WTC11 (cell line): ENCODE data around the gene SMYD4. TPM values are rescaled to one million over a fixed set of nuclear protein-coding genes. Genes with fewer than 3 reads are reported as not detected.

ENCODE experiments used
- ATAC-seq: fragments of 200-7000 bp; cut with Tn5 transposase; 2 replicates; pipeline ENCODE4 v1.10.0; 2021; ENCODE audit warnings: mild to moderate bottlenecking, moderate library complexity
- CTCF ChIA-PET: fragments of 300-600 bp; sonication (Branson Sonifier 250); formaldehyde crosslinking; loops from one replicate; lab custom pipeline; 2021; ENCODE audit warnings: antibody characterized with exemption; lab: Charles Lee
- POLR2A ChIA-PET: fragments of 350-600 bp; sonication (Branson Sonifier 250); formaldehyde crosslinking; loops from one replicate; lab custom pipeline; 2021; ENCODE audit warnings: antibody characterized with exemption; lab: Charles Lee
- DNase-seq: peaks from one replicate; pipeline ENCODE4 v3.0.0; 2021; ENCODE audit warnings: low spot score
- H3K27ac Mint-ChIP-seq: 2 replicates; pipeline ENCODE4 v1.8.0; 2021; ENCODE audit warnings: mixed read lengths
- H3K27me3 Mint-ChIP-seq: 2 replicates; pipeline ENCODE4 v1.8.0; 2021; ENCODE audit warnings: low read depth, mild to moderate bottlenecking, moderate library complexity, mixed read lengths
- H3K36me3 Mint-ChIP-seq: 2 replicates; pipeline ENCODE4 v1.8.0; 2021; ENCODE audit warnings: mixed read lengths
- H3K4me1 Mint-ChIP-seq: 2 replicates; pipeline ENCODE4 v1.8.0; 2022; ENCODE audit warnings: mixed read lengths
- H3K4me3 Mint-ChIP-seq: 2 replicates; pipeline ENCODE4 v1.8.0; 2021; ENCODE audit warnings: mild to moderate bottlenecking, moderate library complexity, mixed read lengths
- H3K9me3 Mint-ChIP-seq: 2 replicates; pipeline ENCODE4 v1.8.0; 2021; ENCODE audit warnings: mixed read lengths
- GRHL2 ChIP-seq: fragments of 250-450 bp; sonication (Bioruptor Pico); IDR thresholded peaks from 2 replicates; pipeline ENCODE4 v1.8.0; 2022; ENCODE audit warnings: mild to moderate bottlenecking, moderate library complexity; ENCODE audit not compliant: insufficient replicate concordance, severe bottlenecking
- HMGA2 ChIP-seq: fragments of 250-450 bp; sonication (Bioruptor Pico); IDR thresholded peaks from 2 replicates; pipeline ENCODE4 v1.4.0; 2021; ENCODE audit warnings: mild to moderate bottlenecking, moderate library complexity
- MYBL2 ChIP-seq: sonication (generic); formaldehyde crosslinking; IDR thresholded peaks from 2 replicates; pipeline ENCODE4 v1.8.1; 2023; ENCODE audit warnings: mild to moderate bottlenecking, moderate library complexity, missing genetic modification reagents
- ZNF138 ChIP-seq: sonication (generic); formaldehyde crosslinking; conservative IDR thresholded peaks from 2 replicates; pipeline ENCODE4 v1.8.1; 2022; ENCODE audit warnings: mild to moderate bottlenecking, moderate library complexity, missing genetic modification reagents
- ZNF263 ChIP-seq: sonication (generic); formaldehyde crosslinking; IDR thresholded peaks from 2 replicates; pipeline ENCODE4 v1.8.1; 2022; ENCODE audit warnings: low read depth, mild to moderate bottlenecking, moderate library complexity, missing genetic modification reagents
- ZNF416 ChIP-seq: fragments of 250-450 bp; sonication (Bioruptor Pico); IDR thresholded peaks from 2 replicates; pipeline ENCODE4 v1.9.0; 2021; ENCODE audit warnings: mild to moderate bottlenecking, inconsistent platforms
- ZNF671 ChIP-seq: fragments of 250-450 bp; sonication (Bioruptor Pico); IDR thresholded peaks from 2 replicates; pipeline ENCODE4 v1.8.0; 2021; ENCODE audit warnings: mild to moderate bottlenecking
- total RNA-seq: library from RNA; stranded (reverse); gene quantifications from 3 replicates; pipeline ENCODE4 v1.2.3, GENCODE V29; 2021
- TF ChIP-seq, protein P1 (sequence below): fragments of 250-450 bp; sonication (Bioruptor Pico); IDR thresholded peaks from 2 replicates; pipeline ENCODE4 v1.9.0; 2021; ENCODE audit warnings: mild to moderate bottlenecking, borderline replicate concordance
- TF ChIP-seq, protein P2 (sequence below): sonication (generic); formaldehyde crosslinking; conservative IDR thresholded peaks from 2 replicates; pipeline ENCODE4 v1.8.1; 2023; ENCODE audit warnings: mild to moderate bottlenecking, low read depth, missing genetic modification reagents, moderate library complexity
- TF ChIP-seq, protein P3 (sequence below): fragments of 200-600 bp; IDR thresholded peaks from 2 replicates; pipeline ENCODE4 v1.8.0; 2022; ENCODE audit warnings: antibody characterized with exemption
- TF ChIP-seq, protein P4 (sequence below): sonication (generic); formaldehyde crosslinking; IDR thresholded peaks from 2 replicates; pipeline ENCODE4 v1.8.0; 2023; ENCODE audit warnings: missing genetic modification reagents, mild to moderate bottlenecking, borderline replicate concordance

The SMYD4 gene
- total RNA-seq, 1 experiment from 2014 or later: 24.1 TPM

DNA sequence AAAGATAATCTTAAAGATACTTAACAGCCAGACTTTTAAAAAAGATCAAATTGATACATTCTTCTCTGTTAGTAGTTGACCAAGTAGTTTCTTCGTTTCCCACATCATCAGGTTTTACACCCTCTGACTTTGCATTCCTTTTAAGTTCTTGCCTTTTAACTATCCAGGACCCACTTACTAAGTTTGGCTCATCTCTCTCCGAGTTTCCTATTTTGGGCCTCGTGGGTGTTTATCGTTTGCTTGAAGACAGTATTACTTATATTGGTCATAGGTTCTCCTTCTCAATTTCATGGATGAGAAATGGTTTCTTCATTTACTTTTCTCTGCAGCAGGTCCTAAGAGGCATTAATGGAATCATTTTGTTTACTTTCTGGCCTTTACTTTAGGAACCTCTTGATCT lies 43.3 kb upstream of the SMYD4 start (continued):
- TF ChIP-seq, protein P1, sequence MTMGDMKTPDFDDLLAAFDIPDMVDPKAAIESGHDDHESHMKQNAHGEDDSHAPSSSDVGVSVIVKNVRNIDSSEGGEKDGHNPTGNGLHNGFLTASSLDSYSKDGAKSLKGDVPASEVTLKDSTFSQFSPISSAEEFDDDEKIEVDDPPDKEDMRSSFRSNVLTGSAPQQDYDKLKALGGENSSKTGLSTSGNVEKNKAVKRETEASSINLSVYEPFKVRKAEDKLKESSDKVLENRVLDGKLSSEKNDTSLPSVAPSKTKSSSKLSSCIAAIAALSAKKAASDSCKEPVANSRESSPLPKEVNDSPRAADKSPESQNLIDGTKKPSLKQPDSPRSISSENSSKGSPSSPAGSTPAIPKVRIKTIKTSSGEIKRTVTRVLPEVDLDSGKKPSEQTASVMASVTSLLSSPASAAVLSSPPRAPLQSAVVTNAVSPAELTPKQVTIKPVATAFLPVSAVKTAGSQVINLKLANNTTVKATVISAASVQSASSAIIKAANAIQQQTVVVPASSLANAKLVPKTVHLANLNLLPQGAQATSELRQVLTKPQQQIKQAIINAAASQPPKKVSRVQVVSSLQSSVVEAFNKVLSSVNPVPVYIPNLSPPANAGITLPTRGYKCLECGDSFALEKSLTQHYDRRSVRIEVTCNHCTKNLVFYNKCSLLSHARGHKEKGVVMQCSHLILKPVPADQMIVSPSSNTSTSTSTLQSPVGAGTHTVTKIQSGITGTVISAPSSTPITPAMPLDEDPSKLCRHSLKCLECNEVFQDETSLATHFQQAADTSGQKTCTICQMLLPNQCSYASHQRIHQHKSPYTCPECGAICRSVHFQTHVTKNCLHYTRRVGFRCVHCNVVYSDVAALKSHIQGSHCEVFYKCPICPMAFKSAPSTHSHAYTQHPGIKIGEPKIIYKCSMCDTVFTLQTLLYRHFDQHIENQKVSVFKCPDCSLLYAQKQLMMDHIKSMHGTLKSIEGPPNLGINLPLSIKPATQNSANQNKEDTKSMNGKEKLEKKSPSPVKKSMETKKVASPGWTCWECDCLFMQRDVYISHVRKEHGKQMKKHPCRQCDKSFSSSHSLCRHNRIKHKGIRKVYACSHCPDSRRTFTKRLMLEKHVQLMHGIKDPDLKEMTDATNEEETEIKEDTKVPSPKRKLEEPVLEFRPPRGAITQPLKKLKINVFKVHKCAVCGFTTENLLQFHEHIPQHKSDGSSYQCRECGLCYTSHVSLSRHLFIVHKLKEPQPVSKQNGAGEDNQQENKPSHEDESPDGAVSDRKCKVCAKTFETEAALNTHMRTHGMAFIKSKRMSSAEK: no peak
- TF ChIP-seq, protein P2, sequence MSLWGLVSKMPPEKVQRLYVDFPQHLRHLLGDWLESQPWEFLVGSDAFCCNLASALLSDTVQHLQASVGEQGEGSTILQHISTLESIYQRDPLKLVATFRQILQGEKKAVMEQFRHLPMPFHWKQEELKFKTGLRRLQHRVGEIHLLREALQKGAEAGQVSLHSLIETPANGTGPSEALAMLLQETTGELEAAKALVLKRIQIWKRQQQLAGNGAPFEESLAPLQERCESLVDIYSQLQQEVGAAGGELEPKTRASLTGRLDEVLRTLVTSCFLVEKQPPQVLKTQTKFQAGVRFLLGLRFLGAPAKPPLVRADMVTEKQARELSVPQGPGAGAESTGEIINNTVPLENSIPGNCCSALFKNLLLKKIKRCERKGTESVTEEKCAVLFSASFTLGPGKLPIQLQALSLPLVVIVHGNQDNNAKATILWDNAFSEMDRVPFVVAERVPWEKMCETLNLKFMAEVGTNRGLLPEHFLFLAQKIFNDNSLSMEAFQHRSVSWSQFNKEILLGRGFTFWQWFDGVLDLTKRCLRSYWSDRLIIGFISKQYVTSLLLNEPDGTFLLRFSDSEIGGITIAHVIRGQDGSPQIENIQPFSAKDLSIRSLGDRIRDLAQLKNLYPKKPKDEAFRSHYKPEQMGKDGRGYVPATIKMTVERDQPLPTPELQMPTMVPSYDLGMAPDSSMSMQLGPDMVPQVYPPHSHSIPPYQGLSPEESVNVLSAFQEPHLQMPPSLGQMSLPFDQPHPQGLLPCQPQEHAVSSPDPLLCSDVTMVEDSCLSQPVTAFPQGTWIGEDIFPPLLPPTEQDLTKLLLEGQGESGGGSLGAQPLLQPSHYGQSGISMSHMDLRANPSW: no peak
- TF ChIP-seq, protein P3, sequence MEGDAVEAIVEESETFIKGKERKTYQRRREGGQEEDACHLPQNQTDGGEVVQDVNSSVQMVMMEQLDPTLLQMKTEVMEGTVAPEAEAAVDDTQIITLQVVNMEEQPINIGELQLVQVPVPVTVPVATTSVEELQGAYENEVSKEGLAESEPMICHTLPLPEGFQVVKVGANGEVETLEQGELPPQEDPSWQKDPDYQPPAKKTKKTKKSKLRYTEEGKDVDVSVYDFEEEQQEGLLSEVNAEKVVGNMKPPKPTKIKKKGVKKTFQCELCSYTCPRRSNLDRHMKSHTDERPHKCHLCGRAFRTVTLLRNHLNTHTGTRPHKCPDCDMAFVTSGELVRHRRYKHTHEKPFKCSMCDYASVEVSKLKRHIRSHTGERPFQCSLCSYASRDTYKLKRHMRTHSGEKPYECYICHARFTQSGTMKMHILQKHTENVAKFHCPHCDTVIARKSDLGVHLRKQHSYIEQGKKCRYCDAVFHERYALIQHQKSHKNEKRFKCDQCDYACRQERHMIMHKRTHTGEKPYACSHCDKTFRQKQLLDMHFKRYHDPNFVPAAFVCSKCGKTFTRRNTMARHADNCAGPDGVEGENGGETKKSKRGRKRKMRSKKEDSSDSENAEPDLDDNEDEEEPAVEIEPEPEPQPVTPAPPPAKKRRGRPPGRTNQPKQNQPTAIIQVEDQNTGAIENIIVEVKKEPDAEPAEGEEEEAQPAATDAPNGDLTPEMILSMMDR: no peak
- no peak for TF ChIP-seq ZNF416 (CRISPR knock-in tag)

DNA sequence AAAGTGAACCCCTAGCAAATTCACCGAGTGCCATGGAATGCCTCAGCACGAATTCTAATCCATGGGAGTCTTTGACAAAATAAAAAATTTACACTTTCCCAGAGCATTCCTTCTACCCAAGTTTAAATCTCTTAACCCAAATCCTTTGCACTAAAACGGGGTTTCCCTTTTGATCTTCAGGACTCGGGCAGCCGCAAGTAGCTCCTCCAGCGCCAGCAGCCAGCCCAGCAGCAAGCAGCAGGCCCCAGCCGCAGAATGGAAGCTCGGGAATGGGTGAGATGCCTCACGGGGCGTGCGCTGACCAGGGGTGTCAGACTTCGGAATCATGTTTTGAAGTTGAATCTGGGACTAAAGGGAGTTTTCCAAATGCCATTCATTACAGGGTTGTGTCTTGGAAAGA lies 42.6 kb upstream of the SMYD4 start:
- peaks cover 39% of the 10 kb centered on the region for H3K36me3 Mint-ChIP-seq
- no peak for ATAC-seq
- no peak for TF ChIP-seq GRHL2 (CRISPR knock-in tag)
- TF ChIP-seq ZNF671 (CRISPR knock-in tag): no peak
- TF ChIP-seq, protein P4, sequence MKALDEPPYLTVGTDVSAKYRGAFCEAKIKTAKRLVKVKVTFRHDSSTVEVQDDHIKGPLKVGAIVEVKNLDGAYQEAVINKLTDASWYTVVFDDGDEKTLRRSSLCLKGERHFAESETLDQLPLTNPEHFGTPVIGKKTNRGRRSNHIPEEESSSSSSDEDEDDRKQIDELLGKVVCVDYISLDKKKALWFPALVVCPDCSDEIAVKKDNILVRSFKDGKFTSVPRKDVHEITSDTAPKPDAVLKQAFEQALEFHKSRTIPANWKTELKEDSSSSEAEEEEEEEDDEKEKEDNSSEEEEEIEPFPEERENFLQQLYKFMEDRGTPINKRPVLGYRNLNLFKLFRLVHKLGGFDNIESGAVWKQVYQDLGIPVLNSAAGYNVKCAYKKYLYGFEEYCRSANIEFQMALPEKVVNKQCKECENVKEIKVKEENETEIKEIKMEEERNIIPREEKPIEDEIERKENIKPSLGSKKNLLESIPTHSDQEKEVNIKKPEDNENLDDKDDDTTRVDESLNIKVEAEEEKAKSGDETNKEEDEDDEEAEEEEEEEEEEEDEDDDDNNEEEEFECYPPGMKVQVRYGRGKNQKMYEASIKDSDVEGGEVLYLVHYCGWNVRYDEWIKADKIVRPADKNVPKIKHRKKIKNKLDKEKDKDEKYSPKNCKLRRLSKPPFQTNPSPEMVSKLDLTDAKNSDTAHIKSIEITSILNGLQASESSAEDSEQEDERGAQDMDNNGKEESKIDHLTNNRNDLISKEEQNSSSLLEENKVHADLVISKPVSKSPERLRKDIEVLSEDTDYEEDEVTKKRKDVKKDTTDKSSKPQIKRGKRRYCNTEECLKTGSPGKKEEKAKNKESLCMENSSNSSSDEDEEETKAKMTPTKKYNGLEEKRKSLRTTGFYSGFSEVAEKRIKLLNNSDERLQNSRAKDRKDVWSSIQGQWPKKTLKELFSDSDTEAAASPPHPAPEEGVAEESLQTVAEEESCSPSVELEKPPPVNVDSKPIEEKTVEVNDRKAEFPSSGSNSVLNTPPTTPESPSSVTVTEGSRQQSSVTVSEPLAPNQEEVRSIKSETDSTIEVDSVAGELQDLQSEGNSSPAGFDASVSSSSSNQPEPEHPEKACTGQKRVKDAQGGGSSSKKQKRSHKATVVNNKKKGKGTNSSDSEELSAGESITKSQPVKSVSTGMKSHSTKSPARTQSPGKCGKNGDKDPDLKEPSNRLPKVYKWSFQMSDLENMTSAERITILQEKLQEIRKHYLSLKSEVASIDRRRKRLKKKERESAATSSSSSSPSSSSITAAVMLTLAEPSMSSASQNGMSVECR (CRISPR knock-in tag): no peak
- TF ChIP-seq MYBL2 (CRISPR knock-in tag): no peak
- ChIA-PET POLR2A (no interaction called here), CTCF (interaction anchor here (0.6 kb wide), 1 partner anchor 10 kb away, joined by 3 read pairs; no protein-coding TSS in a partner anchor)
- no peaks in the 10 kb centered on the region for H3K27me3 Mint-ChIP-seq
- H3K4me3 Mint-ChIP-seq: no peak overlapping the region
- H3K9me3 Mint-ChIP-seq: no peaks in the 10 kb centered on the region
- H3K4me1 Mint-ChIP-seq: no peaks in the 10 kb centered on the region
- no peak for DNase-seq
- H3K27ac Mint-ChIP-seq: no peak overlapping the region

DNA sequence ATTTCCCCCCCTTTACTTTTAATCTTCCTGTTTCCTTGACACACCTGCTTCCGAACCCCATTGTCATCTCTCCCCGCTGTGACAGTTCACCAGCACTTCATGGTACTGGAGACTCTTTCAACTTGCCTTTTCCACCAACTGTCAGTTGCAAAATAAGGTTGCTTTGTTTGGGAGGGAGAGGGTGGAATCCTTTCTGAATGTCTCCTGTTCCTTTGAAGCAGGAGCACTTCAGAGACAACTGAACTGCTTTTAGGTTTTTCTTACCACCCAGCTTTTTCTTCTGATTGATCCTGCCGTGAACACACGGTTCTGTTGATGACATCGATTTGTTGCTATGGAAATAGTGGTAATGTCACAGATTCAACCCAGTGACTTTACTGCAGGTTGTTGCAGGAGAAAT lies 42.1 kb upstream of the SMYD4 start:
- Mint-ChIP-seq H3K27me3 (no peaks in the 10 kb centered on the region), H3K4me1 (no peaks in the 10 kb centered on the region), H3K36me3 (peaks cover 37% of the 10 kb centered on the region), H3K27ac (no peak overlapping the region), H3K9me3 (no peaks in the 10 kb centered on the region), H3K4me3 (no peak overlapping the region)
- no peak for ATAC-seq
- no peak for DNase-seq
- ChIA-PET POLR2A (no interaction called here), CTCF (interaction anchor here (0.6 to 0.7 kb wide), 2 partner anchors 10 to 158 kb away, joined by 3 read pairs; no protein-coding TSS in a partner anchor)
- TF ChIP-seq ZNF263 (CRISPR knock-in tag) (no peak), HMGA2 (CRISPR knock-in tag) (no peak), ZNF138 (CRISPR knock-in tag) (no peak)
